Left lung (tissue), 10 donors: Measurements from ENCODE around the gene SMIM29. TPM values are rescaled to one million over a fixed set of nuclear protein-coding genes. Genes with fewer than 3 reads are reported as not detected.
A peak's percentile ranks its signal among the peaks of the same experiment; 100 is the strongest.

Source experiments
- ATAC-seq: fragments of 200-7000 bp; cut with Tn5 transposase; one replicate; pipeline ENCODE4 v1.9.1; 2020; ENCODE audit warnings: moderate library complexity
- DNase-seq, 4 donors: peaks; one replicate each; pipeline ENCODE4 v3.0.0-alpha.2; 2013 to 2020
- H3K27ac ChIP-seq, 2 donors: fragments of 200-600 bp; sonication (generic) in 1 of 2; one replicate each; pipeline versions ENCODE4 v1.5.0 to v1.8.0; 2020 to 2021
- H3K27me3 ChIP-seq, 2 donors: fragments of 200-600 bp; sonication (generic) in 1 of 2; one replicate each; pipeline versions ENCODE4 v1.5.0 to v1.8.0; 2020 to 2021
- H3K36me3 ChIP-seq, 2 donors: fragments of 200-600 bp; sonication (generic) in 1 of 2; one replicate each; pipeline versions ENCODE4 v1.5.0 to v1.8.0; 2020 to 2021
- H3K4me1 ChIP-seq, 2 donors: fragments of 200-600 bp; one replicate each; pipeline ENCODE4 v1.8.0; 2021
- H3K4me3 ChIP-seq, 2 donors: fragments of 200-600 bp; sonication (generic) in 1 of 2; one replicate each; pipeline versions ENCODE4 v1.5.0 to v1.8.0; 2020 to 2021; ENCODE audit warnings: mild to moderate bottlenecking in 1 of 2
- H3K9me3 ChIP-seq, 2 donors: fragments of 200-600 bp; sonication (generic) in 1 of 2; one replicate each; pipeline versions ENCODE4 v1.5.0 to v1.8.0; 2020 to 2021
- intact Hi-C, 2 donors: fragments of 100-400 bp; cut with DNase I; formaldehyde crosslinking; loops; one replicate each; pipeline versions ENCODE4 v1.11.2 to v1.14.2; 2022
- polyA plus RNA-seq, 6 donors: library from polyadenylated mRNA; unstranded; fragments of 120-200 nt; gene quantifications; one replicate each; pipeline ENCODE4 v1.2.1, GENCODE V29; 2013; ENCODE audit not compliant: insufficient read length in 6 of 6
- total RNA-seq, 2 donors: library from RNA; stranded (reverse); fragmentation: NEBNext Ultra II Directional; extraction: Animal tissue kit (Norgen Biotek cat#: 25700); gene quantifications; one replicate each; pipeline ENCODE4 v1.2.1, GENCODE V29; 2021
- TF ChIP-seq, protein P1 (sequence below), 2 donors: fragments of 200-600 bp; sonication (generic) in 1 of 2; IDR thresholded peaks; one replicate each; pipeline versions ENCODE4 v1.5.0 to v1.8.0; 2021; ENCODE audit warnings: antibody characterized with exemption in 2 of 2
- donor health status: DM: no; HTN: yes; CAD: no.
- donor health status: DM: no; HTN: no; CAD: no.

Gene SMIM29
- total and polyA plus RNA-seq, 8 donors = 11.0 to 38.9 (median 13.4) TPM

- Histone ChIP-seq H3K36me3 (peaks cover 0 to 55% of the 10 kb centered on the region in 2 donors), H3K4me1 (peaks cover 9 to 58% of the 10 kb centered on the region in 2 donors), H3K9me3 (no peaks in the 10 kb centered on the region), H3K4me3 (no peak overlapping the region), H3K27ac (peak overlapping the region in 1 of 2 donors; percentile 81), H3K27me3 (no peaks in the 10 kb centered on the region)
- intact Hi-C loops = no loop called here
- TF ChIP-seq, protein P1, sequence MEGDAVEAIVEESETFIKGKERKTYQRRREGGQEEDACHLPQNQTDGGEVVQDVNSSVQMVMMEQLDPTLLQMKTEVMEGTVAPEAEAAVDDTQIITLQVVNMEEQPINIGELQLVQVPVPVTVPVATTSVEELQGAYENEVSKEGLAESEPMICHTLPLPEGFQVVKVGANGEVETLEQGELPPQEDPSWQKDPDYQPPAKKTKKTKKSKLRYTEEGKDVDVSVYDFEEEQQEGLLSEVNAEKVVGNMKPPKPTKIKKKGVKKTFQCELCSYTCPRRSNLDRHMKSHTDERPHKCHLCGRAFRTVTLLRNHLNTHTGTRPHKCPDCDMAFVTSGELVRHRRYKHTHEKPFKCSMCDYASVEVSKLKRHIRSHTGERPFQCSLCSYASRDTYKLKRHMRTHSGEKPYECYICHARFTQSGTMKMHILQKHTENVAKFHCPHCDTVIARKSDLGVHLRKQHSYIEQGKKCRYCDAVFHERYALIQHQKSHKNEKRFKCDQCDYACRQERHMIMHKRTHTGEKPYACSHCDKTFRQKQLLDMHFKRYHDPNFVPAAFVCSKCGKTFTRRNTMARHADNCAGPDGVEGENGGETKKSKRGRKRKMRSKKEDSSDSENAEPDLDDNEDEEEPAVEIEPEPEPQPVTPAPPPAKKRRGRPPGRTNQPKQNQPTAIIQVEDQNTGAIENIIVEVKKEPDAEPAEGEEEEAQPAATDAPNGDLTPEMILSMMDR (IDR thresholded peaks at IDR 0.05) = no peak
- ATAC-seq = peak; percentile 38
- DNase-seq = peak in 2 of 4 donors; percentile 80 to 92
These were observed 4.6 kb downstream of the SMIM29 start for GRCh38 chr6:34243901-34244884.

DNA sequence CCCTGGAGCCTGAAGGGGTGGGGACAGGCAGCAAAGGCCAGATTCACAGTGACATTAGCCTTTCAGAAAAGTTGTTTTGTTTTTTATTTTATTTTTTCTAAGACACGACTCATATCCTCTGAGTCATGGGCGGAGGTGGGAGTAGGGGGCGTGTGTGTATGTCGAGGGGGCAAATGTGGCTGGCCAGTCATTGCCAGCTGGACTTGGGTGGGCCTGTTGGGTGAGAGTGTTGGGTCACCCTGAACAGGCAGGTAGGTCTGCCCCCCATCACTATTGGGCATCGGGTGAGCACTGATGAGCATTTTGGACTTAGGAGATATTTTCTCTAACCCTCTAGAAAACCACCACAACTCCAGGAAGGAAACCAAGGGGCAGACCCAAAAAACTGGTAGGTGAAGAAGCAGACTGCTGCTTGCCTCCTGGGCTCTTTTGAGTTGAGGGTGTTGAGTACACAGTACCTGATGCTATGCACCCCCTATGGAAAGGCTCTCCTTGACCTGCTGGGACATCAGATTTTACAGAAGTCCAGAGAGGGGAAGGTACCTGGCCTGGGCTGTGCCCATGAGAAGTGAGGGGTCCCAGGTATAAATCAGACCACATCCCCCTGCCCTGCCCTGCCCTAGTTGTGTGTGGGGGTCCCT is 5.6 kb downstream of the SMIM29 start:
- H3K9me3 ChIP-seq = no peaks in the 10 kb centered on the region
- ATAC-seq = no peak
- intact Hi-C loops = no loop called here

GRCh38 chr6:34242252-34243130 is 6.3 kb downstream of the SMIM29 start:
- Histone ChIP-seq H3K36me3 (peaks cover 0 to 55% of the 10 kb centered on the region in 2 donors), H3K9me3 (no peaks in the 10 kb centered on the region), H3K4me3 (no peak overlapping the region), H3K27me3 (no peaks in the 10 kb centered on the region), H3K27ac (peak overlapping the region in 1 of 2 donors; percentile 81), H3K4me1 (peaks cover 9 to 60% of the 10 kb centered on the region in 2 donors)
- ATAC-seq (no peak), DNase-seq (peak in 1 of 4 donors; percentile 35)
- intact Hi-C loops = no loop called here
- TF ChIP-seq, protein P1 (IDR thresholded peaks at IDR 0.05) = no peak

More for the DNA sequence above, 5.6 kb downstream of the SMIM29 start:
- TF ChIP-seq, protein P1 (IDR thresholded peaks at IDR 0.05) = no peak
- H3K27ac ChIP-seq = peak overlapping the region in 1 of 2 donors; percentile 81
- peak in 1 of 4 donors; percentile 46 for DNase-seq
- no peaks in the 10 kb centered on the region for H3K27me3 ChIP-seq
- H3K4me1 ChIP-seq = peaks cover 9 to 64% of the 10 kb centered on the region in 2 donors
- H3K4me3 ChIP-seq = no peak overlapping the region
- H3K36me3 ChIP-seq = peaks cover 0 to 55% of the 10 kb centered on the region in 2 donors

GRCh38 chr6:34241351-34242215 is 7.2 kb downstream of the SMIM29 start:
- TF ChIP-seq, protein P1 (IDR thresholded peaks at IDR 0.05) = no peak
- Histone ChIP-seq H3K9me3 (no peaks in the 10 kb centered on the region), H3K27ac (no peak overlapping the region), H3K4me3 (no peak overlapping the region), H3K27me3 (no peaks in the 10 kb centered on the region), H3K4me1 (peaks cover 9 to 54% of the 10 kb centered on the region in 2 donors), H3K36me3 (peaks cover 0 to 46% of the 10 kb centered on the region in 2 donors)
- intact Hi-C loops = no loop called here
- ATAC-seq (no peak), DNase-seq (peak in 1 of 4 donors; percentile 37)
